ENCODE results near the gene KCNA5.

- TF ChIP-seq POLR2A (IDR thresholded peaks at IDR 0.05) = no peak
- TF ChIP-seq, protein P1, sequence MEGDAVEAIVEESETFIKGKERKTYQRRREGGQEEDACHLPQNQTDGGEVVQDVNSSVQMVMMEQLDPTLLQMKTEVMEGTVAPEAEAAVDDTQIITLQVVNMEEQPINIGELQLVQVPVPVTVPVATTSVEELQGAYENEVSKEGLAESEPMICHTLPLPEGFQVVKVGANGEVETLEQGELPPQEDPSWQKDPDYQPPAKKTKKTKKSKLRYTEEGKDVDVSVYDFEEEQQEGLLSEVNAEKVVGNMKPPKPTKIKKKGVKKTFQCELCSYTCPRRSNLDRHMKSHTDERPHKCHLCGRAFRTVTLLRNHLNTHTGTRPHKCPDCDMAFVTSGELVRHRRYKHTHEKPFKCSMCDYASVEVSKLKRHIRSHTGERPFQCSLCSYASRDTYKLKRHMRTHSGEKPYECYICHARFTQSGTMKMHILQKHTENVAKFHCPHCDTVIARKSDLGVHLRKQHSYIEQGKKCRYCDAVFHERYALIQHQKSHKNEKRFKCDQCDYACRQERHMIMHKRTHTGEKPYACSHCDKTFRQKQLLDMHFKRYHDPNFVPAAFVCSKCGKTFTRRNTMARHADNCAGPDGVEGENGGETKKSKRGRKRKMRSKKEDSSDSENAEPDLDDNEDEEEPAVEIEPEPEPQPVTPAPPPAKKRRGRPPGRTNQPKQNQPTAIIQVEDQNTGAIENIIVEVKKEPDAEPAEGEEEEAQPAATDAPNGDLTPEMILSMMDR (IDR thresholded peaks at IDR 0.05) = no peak
Observed at GRCh38 chr12:5032821-5033220, 10.9 kb upstream of the KCNA5 start.

Data from tibial nerve (tissue), 3 donors.